HepG2 (cell line): ENCODE data around the gene GDI1. TPM values are rescaled to one million over a fixed set of nuclear protein-coding genes. Genes with fewer than 3 reads are reported as not detected.

Source experiments
- ATM ChIP-seq: fragments of 450-650 bp; IDR thresholded peaks from 2 replicates; pipeline ENCODE4 v1.7.1; 2017; ENCODE audit warnings: mild to moderate bottlenecking, borderline replicate concordance
- CBX5 ChIP-seq: sonication (generic); formaldehyde crosslinking; IDR thresholded peaks from 2 replicates; pipeline ENCODE4 v1.4.0; 2020; ENCODE audit warnings: missing genetic modification reagents, borderline replicate concordance
- DMAP1 ChIP-seq: IDR thresholded peaks from 2 replicates; pipeline ENCODE4 v1.6.1; 2016
- FIP1L1 ChIP-seq: fragments of 200-400 bp; formaldehyde crosslinking; IDR thresholded peaks from 2 replicates; pipeline ENCODE4 v1.6.1; 2018; ENCODE audit warnings: low read depth, mild to moderate bottlenecking, low read length, moderate library complexity, borderline replicate concordance; ENCODE audit not compliant: insufficient read depth
- JUNB ChIP-seq: sonication (generic); formaldehyde crosslinking; IDR thresholded peaks from 2 replicates; pipeline ENCODE4 v1.8.0; 2022; ENCODE audit warnings: missing genetic modification reagents, mild to moderate bottlenecking, borderline replicate concordance
- JUND ChIP-seq: sonication (generic); formaldehyde crosslinking; IDR thresholded peaks from 2 replicates; pipeline ENCODE4 v1.8.0; 2022; ENCODE audit warnings: mild to moderate bottlenecking, missing genetic modification reagents
- MAZ ChIP-seq, 2 experiments: sonication (generic) in 1 of 2; formaldehyde crosslinking in 1 of 2; IDR thresholded peaks; 2 replicates each; pipeline versions ENCODE4 v1.5.0 to v1.6.1; 2012 to 2020; ENCODE audit warnings: low read depth in 2 of 2, mild to moderate bottlenecking in 2 of 2, borderline replicate concordance in 1 of 2, improper control_type of control experiment in 1 of 2, low read length in 1 of 2, missing genetic modification reagents in 1 of 2, moderate library complexity in 1 of 2
- MED8 ChIP-seq: sonication (generic); formaldehyde crosslinking; IDR thresholded peaks from 2 replicates; pipeline ENCODE4 v1.8.1; 2023; ENCODE audit warnings: mild to moderate bottlenecking, missing genetic modification reagents; ENCODE audit not compliant: insufficient replicate concordance
- MEIS1 ChIP-seq: sonication (generic); formaldehyde crosslinking; IDR thresholded peaks from 2 replicates; pipeline ENCODE4 v1.9.0; 2021; ENCODE audit warnings: mild to moderate bottlenecking, missing genetic modification reagents, moderate library complexity, borderline replicate concordance
- MZF1 ChIP-seq: sonication (generic); formaldehyde crosslinking; IDR thresholded peaks from 2 replicates; pipeline ENCODE4 v1.8.1; 2023; ENCODE audit warnings: mild to moderate bottlenecking, missing genetic modification reagents, borderline replicate concordance
- RFXAP ChIP-seq: sonication (generic); formaldehyde crosslinking; IDR thresholded peaks from 2 replicates; pipeline ENCODE4 v1.4.0; 2020; ENCODE audit warnings: missing genetic modification reagents, borderline replicate concordance
- RXRA ChIP-seq: sonication (generic); formaldehyde crosslinking; IDR thresholded peaks from 2 replicates; pipeline ENCODE4 v1.5.1; 2020; ENCODE audit warnings: missing genetic modification reagents
- SMAD3 ChIP-seq: sonication (generic); formaldehyde crosslinking; IDR thresholded peaks from 2 replicates; pipeline ENCODE4 v1.4.0; 2020; ENCODE audit warnings: missing genetic modification reagents
- SNRNP70 ChIP-seq: fragments of 200-400 bp; formaldehyde crosslinking; IDR thresholded peaks from 2 replicates; pipeline ENCODE4 v1.6.1; 2017; ENCODE audit warnings: mild to moderate bottlenecking, low read depth, low read length, moderate library complexity
- SP2 ChIP-seq: sonication (generic); formaldehyde crosslinking; IDR thresholded peaks from 2 replicates; pipeline ENCODE4 v1.5.1; 2020; ENCODE audit warnings: mild to moderate bottlenecking, missing genetic modification reagents
- SP4 ChIP-seq: sonication (generic); formaldehyde crosslinking; IDR thresholded peaks from 2 replicates; pipeline ENCODE4 v1.8.1; 2023; ENCODE audit warnings: mild to moderate bottlenecking, missing genetic modification reagents
- STAG1 ChIP-seq: sonication (generic); formaldehyde crosslinking; IDR thresholded peaks from 2 replicates; pipeline ENCODE4 v1.4.0; 2020; ENCODE audit warnings: missing genetic modification reagents
- TCF7L2 ChIP-seq: IDR thresholded peaks from 2 replicates; pipeline ENCODE4 v1.6.1; 2011; ENCODE audit warnings: mild to moderate bottlenecking, low read depth, low read length, moderate library complexity
- WIZ ChIP-seq: sonication (generic); formaldehyde crosslinking; IDR thresholded peaks from 2 replicates; pipeline ENCODE4 v1.5.1; 2020; ENCODE audit warnings: mild to moderate bottlenecking, missing genetic modification reagents
- ZBTB3 ChIP-seq: sonication (generic); formaldehyde crosslinking; IDR thresholded peaks from 2 replicates; pipeline ENCODE4 v1.4.0; 2020; ENCODE audit warnings: low read depth, mild to moderate bottlenecking, moderate library complexity, missing genetic modification reagents, borderline replicate concordance
- ZBTB38 ChIP-seq: sonication (generic); formaldehyde crosslinking; IDR thresholded peaks from 2 replicates; pipeline ENCODE4 v1.5.1; 2020; ENCODE audit warnings: mild to moderate bottlenecking, missing genetic modification reagents
- ZBTB7B ChIP-seq: sonication (generic); formaldehyde crosslinking; IDR thresholded peaks from 2 replicates; pipeline ENCODE4 v1.4.0; 2020; ENCODE audit warnings: missing genetic modification reagents
- ZMAT3 ChIP-seq: sonication (generic); formaldehyde crosslinking; conservative IDR thresholded peaks from 2 replicates; pipeline ENCODE4 v1.7.0; 2021; ENCODE audit warnings: missing genetic modification reagents
- ZNF101 ChIP-seq: sonication (generic); formaldehyde crosslinking; IDR thresholded peaks from 2 replicates; pipeline ENCODE4 v1.4.0; 2020; ENCODE audit warnings: mild to moderate bottlenecking, low read depth, missing genetic modification reagents, borderline replicate concordance
- ZNF232 ChIP-seq: sonication (generic); formaldehyde crosslinking; IDR thresholded peaks from 2 replicates; pipeline ENCODE4 v1.4.0; 2020; ENCODE audit warnings: missing genetic modification reagents, borderline replicate concordance
- ZNF251 ChIP-seq: sonication (generic); formaldehyde crosslinking; IDR thresholded peaks from 2 replicates; pipeline ENCODE4 v1.9.0; 2021; ENCODE audit warnings: mild to moderate bottlenecking, missing genetic modification reagents
- ZNF451 ChIP-seq: sonication (generic); formaldehyde crosslinking; IDR thresholded peaks from 2 replicates; pipeline ENCODE4 v1.5.0; 2020; ENCODE audit warnings: mild to moderate bottlenecking, missing genetic modification reagents
- ZNF761 ChIP-seq: sonication (generic); formaldehyde crosslinking; conservative IDR thresholded peaks from 2 replicates; pipeline ENCODE4 v1.4.0; 2020; ENCODE audit warnings: mild to moderate bottlenecking, missing genetic modification reagents
- polyA plus RNA-seq, 8 experiments: library from polyadenylated mRNA; depleted of rRNA in 3 of 8; stranded (reverse) in 7 of 8; unstranded in 1 of 8; fragments of >200 nt; fragmentation: Illumina TruSeq in 4 of 8; extraction: Trizol in 4 of 8; gene quantifications; 2 replicates each; pipeline versions ENCODE4 v1.2.1 to v1.2.3, GENCODE V29; 2011 to 2016; ENCODE audit warnings: low read depth in 4 of 8, missing spikeins in 1 of 8, mixed read lengths in 1 of 8; ENCODE audit not compliant: insufficient read depth in 1 of 8
- total RNA-seq, 5 experiments: library from RNA; depleted of rRNA; stranded (reverse); fragments of >200 nt; fragmentation: Illumina TruSeq; extraction: Trizol; gene quantifications; 2 replicates each; pipeline ENCODE4 v1.2.3, GENCODE V29; 2016; ENCODE audit warnings: low read depth in 1 of 5
- TF ChIP-seq, protein P1 (sequence below): sonication (generic); formaldehyde crosslinking; IDR thresholded peaks from 2 replicates; pipeline ENCODE4 v1.4.0; 2020; ENCODE audit warnings: missing genetic modification reagents, mild to moderate bottlenecking, borderline replicate concordance

Gene GDI1
- total and polyA plus RNA-seq, 2 of the 13 experiments (the other 11 are each of a cell fraction or from before 2014, with no cell fraction given), result 17.4 to 105 TPM

DNA sequence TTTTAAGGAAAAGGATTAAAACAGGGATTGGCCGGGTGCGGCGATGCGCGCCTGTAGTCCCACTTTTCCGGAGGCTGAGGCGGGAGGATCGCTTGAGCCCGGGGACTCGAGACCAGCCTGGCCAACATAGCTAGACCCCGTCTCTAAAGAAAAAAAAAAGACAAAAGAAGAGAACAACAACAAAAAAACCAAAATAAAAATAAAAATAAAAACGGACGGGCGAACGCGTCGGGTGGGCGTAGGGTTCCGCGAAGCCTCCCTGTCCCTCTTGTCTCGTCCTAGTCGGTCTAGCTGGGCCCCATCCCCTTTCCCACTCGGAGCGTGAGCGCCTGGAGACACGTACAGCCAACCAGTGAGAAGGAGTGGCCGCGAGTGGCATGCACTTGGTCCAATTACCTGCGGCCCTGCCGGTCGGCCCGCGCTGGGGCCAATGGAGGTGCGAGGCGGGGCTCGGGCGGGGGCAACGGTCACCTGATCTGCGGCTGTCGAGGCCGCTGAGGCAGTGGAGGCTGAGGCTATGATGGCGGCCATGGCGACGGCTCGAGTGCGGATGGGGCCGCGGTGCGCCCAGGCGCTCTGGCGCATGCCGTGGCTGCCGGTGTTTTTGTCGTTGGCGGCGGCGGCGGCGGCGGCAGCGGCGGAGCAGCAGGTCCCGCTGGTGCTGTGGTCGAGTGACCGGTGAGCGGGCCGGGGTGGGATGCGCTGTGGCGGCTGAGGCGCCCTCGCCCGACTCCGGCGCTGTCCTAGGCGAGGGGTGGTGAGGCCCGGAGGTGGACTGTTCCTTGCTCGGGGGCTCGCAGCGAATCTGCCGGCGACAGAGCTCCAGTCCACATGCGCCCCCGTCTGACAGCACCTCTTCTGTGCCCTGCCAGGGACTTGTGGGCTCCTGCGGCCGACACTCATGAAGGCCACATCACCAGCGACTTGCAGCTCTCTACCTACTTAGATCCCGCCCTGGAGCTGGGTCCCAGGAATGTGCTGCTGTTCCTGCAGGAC, 8.5 kb upstream of the GDI1 start, which contains the start of gene ATP6AP1 (continued):
- TF ChIP-seq, protein P1, sequence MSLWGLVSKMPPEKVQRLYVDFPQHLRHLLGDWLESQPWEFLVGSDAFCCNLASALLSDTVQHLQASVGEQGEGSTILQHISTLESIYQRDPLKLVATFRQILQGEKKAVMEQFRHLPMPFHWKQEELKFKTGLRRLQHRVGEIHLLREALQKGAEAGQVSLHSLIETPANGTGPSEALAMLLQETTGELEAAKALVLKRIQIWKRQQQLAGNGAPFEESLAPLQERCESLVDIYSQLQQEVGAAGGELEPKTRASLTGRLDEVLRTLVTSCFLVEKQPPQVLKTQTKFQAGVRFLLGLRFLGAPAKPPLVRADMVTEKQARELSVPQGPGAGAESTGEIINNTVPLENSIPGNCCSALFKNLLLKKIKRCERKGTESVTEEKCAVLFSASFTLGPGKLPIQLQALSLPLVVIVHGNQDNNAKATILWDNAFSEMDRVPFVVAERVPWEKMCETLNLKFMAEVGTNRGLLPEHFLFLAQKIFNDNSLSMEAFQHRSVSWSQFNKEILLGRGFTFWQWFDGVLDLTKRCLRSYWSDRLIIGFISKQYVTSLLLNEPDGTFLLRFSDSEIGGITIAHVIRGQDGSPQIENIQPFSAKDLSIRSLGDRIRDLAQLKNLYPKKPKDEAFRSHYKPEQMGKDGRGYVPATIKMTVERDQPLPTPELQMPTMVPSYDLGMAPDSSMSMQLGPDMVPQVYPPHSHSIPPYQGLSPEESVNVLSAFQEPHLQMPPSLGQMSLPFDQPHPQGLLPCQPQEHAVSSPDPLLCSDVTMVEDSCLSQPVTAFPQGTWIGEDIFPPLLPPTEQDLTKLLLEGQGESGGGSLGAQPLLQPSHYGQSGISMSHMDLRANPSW (CRISPR knock-in tag), result no peak
- no peak for TF ChIP-seq MZF1 (CRISPR knock-in tag)
- TF ChIP-seq FIP1L1, result no peak
- TF ChIP-seq ZBTB38 (CRISPR knock-in tag), result peak; percentile 59; the same call in 1 of the 2 replicates
- no peak for TF ChIP-seq MEIS1 (CRISPR knock-in tag)
- 0 out of 2 replicates have a peak, but pooled peaks have one; percentile 51 for TF ChIP-seq MAZ (IDR thresholded peaks at IDR 0.05; ENCODE audit: borderline replicate concordance, low read depth, low read length)
- TF ChIP-seq MAZ (CRISPR knock-in tag; IDR thresholded peaks at IDR 0.05; ENCODE audit: low read depth), result peak; percentile 41; the same call in 1 of the 2 replicates
- no peak for TF ChIP-seq TCF7L2
- TF ChIP-seq DMAP1, result no peak
- no peak for TF ChIP-seq JUND (CRISPR knock-in tag)
- no peak for TF ChIP-seq STAG1 (CRISPR knock-in tag)
- TF ChIP-seq ZMAT3 (CRISPR knock-in tag), result no peak
- no peak for TF ChIP-seq ZBTB3 (CRISPR knock-in tag)
- peak; percentile 51 for TF ChIP-seq SP4 (CRISPR knock-in tag)
- TF ChIP-seq RXRA (CRISPR knock-in tag), result peak; percentile 29; the same call in 1 of the 2 replicates
- no peak for TF ChIP-seq CBX5
- TF ChIP-seq WIZ (CRISPR knock-in tag), result no peak
- peak; percentile 97 for TF ChIP-seq SP2 (CRISPR knock-in tag)
- TF ChIP-seq SNRNP70, result no peak
- no peak for TF ChIP-seq ZNF451 (CRISPR knock-in tag)
- TF ChIP-seq ZNF761 (CRISPR knock-in tag), result no peak
- no peak for TF ChIP-seq ATM
- TF ChIP-seq SMAD3, result no peak
- no peak for TF ChIP-seq ZNF101 (CRISPR knock-in tag)
- TF ChIP-seq ZNF232 (CRISPR knock-in tag), result no peak
- TF ChIP-seq ZBTB7B (CRISPR knock-in tag), result no peak
- no peak for TF ChIP-seq JUNB (CRISPR knock-in tag)
- TF ChIP-seq MED8 (CRISPR knock-in tag), result no peak
- no peak for TF ChIP-seq ZNF251 (CRISPR knock-in tag)
- TF ChIP-seq RFXAP (CRISPR knock-in tag), result peak; percentile 97
